ENCODE data around the gene EYS.

The EYS gene

DNA sequence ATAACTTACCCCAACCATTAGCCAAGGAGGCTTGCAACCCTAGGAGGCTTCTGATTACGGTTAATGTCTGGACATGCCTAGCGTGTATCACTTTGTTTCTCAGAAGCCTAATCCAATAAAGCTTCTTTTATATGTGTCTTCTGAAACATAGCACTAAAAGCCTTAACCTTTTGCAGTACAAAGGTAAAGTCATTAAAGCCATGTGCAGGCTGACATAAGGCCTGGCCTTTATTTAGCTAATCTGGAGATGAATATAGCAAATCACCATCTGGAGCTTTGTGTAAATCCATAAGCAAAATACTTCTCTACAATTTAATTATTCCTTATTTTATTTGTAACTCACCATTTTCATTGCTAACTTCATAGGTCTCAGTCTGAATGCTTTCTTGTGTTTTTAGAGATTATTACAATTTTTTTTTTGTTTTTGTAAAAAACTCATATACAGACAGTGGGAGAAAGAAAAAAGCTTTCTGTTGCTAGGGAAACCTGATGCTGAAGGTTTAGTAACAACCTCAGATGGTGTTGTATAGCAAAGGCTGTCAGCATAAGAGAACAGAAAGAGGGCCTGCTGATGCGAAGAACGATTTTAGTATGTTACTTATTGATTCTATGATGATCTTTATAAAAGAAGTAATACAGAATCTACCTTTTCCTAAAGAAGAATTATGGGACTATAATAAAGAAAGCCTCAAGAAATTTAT is at the start of gene EYS:
Gene EYS, minus strand, starts transcription at position 101 of the 701 bp plus-strand sequence. CDS start 211,816 bp downstream, outside the sequence.
- DNase-seq: no peak

DNA sequence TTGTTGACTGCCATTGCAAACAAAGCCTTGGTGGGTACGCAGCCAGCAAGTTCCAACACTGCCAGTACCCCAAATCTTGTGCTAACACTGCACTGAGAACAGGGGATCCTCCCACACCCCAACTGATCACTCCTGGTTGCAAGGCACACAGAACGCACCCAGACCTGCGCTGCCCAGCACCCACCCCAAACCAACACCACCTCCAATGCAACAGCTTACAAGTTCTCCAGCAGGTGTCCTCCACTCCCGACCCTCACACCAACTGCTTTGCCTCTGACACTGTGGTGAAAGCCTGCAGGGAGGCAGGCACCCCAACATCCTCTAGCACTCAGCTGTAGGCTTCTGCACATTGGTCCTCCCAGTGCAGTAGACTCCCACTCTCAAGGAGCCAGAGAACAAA is 39.3 kb upstream of the EYS start:
- no peak for DNase-seq

- DNase-seq: no peak
Measured at GRCh38 chr6:65745614-65746013, 38.6 kb upstream of the EYS start.

DNA sequence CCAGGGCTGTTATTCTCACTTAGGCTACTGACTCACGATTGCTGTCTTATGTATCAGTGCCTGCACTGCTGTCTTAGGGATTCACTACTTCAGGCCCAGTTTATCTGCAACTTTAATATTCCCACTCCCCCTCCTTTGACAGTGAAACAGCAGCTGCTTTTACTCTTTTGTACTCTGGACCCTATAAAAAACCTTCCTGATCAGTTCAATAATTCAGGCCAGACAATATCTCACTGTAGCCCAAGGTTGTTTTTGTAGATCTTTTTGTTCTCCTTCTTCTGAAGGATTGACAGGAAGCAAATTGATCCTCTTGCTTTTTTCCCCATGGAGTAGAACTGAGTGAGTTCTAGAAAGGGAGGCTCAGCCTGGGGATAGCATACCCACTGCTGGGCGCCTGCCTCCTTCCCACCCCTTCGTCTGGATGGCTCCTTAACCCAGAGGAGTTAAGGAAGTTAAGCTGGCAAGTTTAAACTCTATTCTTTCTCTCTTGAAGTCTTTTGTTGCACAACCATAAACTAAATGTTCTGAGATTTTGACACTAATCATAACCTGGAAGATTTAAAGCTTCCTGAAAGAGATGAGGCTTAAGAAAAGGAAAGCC is 22.0 kb upstream of the EYS start:
- no peak for DNase-seq

GRCh38 chr6:65719101-65719500 is 12.1 kb upstream of the EYS start:
- DNase-seq: no peak

GRCh38 chr6:65711531-65711930 is 4.5 kb upstream of the EYS start:
- no peak for DNase-seq

GRCh38 chr6:65709099-65709830 is 2.2 kb upstream of the EYS start:
- DNase-seq: no peak

DNA sequence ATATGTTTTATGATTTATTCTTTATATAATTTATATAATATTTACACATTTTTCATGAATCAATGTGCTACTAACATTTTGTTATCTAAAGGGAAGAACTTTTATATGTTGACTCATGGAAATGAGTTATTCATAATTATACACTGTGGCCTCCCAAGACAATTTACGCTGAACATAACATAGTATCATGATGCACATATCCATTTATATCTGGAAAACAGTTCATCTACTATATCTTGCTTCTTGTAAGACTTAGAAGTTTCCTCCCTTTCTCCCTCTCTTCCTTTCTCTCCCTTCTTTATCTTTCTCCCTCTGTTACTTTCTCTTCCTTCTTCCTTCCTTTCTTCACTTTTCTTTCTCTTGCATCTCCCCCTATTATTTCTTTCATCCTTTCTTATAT is 1.1 kb upstream of the EYS start:
- no peak for DNase-seq

DNA sequence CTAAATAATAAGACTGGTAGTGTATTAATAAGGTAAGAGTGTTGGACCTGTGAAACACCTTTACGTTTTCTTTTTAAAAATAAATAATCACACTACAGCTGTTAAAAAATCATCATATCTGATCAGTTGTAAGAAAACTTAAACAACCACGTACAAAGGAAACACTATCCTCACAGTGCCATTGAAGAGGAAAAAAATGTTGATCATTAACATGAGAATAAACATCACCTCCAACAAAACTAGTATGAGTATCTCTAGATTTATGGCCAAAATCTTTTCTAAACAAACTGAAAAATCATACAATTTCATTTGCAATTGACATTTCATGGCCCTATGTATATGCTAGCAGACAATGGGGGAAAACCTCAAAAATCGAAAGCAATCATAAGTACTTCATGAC is 590 bp downstream of the EYS start:
- no peak for DNase-seq

GRCh38 chr6:65701325-65701724 is 5.7 kb downstream of the EYS start:
- no peak for DNase-seq

GRCh38 chr6:65700561-65700960 is 6.5 kb downstream of the EYS start:
- no peak for DNase-seq

DNA sequence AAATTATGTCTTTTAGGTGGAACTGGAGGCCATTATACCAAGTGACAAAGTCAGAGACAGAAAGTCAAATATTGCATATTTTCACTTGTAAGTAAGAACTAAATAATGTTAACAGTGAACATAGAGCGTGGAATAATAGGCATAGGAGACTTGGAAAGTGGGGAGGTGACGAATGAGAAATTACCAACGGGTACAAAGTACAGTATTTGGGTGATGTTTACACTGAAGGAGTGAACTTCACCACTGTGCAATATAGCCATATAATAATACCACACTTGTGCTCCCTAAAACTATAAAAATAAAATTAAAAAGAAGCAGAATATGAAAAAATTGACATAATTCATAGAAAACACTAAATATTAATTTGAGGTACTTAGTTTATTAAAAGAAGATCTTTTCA is 14.9 kb downstream of the EYS start:
- no peak for DNase-seq

DNA sequence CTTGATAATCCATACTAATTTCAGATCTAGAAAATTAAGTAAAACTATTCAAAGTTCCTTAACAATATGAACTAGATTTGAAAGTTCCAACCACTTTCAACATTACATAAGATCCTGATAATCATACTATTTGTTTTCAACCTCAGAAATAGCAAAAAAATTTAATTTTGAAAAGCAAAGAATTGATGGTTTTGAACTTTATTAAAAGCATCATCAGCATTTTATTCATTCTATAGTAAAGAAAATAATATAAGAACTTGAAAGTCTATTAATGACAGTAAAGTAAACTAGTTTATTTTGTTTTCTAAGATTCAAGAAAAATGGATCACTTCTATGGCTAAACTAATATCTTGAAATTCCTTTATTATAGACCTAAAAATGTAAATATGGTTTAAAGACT is 26.8 kb downstream of the EYS start:
- no peak for DNase-seq

GRCh38 chr6:65671922-65672321 is 35.1 kb downstream of the EYS start:
- DNase-seq: no peak

- no peak for DNase-seq
Measured at GRCh38 chr6:65667916-65668656, 38.9 kb downstream of the EYS start.

GRCh38 chr6:65650086-65650485 is 56.9 kb downstream of the EYS start:
- DNase-seq: no peak

- no peak for DNase-seq
Measured at GRCh38 chr6:65649392-65649791, 57.6 kb downstream of the EYS start.

- DNase-seq: no peak
Measured at GRCh38 chr6:65646544-65646943, 60.5 kb downstream of the EYS start.

DNA sequence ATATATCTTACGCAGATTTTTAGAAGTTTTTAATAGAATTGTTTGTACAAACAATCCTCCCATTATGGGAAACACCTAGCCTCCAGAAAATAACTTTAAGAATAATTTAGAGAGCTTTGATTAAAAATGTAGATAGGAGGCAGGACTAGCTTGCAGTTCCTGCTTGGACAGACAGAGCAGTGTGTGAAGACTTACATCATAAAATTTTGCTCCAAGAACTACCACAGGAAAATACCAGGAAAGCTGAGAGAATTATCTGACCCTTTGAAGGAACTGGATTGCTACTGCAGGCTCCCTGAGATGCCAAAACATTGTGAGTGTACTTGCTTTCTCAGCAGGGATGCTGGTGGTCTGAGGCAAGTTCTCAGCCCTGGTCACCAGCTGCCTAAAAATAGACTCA is 64.2 kb downstream of the EYS start:
- no peak for DNase-seq

- no peak for DNase-seq
Measured at GRCh38 chr6:65638047-65638831, 68.8 kb downstream of the EYS start.

DNA sequence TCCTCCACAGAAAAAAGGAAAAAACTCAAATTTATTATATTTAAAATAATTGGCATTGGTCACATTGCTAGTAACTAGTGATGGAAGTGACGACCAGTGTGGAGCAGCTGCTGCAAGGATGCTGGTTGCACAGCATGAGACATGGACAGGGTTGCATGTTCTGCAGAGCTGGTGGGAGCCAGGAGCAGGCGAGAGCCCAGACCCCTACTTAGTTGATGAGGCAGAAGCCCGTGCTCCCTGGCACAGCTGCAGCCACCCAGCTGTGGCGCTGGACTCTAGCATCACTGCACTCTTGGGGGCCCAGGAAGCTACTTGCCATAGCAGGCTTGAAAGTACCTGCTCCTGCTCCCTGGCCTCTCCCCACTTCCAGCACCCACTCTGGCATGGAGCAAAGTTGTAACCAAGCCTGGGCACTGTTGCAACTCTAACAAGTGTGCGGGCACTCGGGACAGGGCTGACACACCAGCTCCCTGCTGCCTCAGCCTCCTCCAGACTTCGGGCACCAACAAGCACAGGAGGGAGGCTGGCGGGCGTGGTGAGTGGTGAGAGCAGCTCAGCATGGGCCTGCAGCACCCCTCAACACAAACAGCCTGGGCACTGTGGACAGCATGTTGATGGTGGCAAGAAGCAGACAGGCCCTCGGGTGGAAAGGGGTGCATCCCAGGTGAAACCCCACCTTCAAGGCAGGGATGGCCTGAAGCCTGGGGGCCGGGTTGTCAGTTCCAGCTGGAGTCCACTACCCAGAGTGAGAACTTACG is 69.6 kb downstream of the EYS start:
- no peak for DNase-seq

- DNase-seq: no peak
Measured at GRCh38 chr6:65633501-65633900, 73.5 kb downstream of the EYS start.

Data from CD4-positive, alpha-beta T cell treated with Interleukin-15 for 1 hour (primary cell).